GM21717 (cell line): ENCODE results near the gene EMILIN1.

Experiments used
- ATAC-seq: cut with Tn5 transposase; IDR thresholded peaks from one replicate; pipeline ENCODE4 v1.9.1; 2021; ENCODE audit warnings: mild to moderate bottlenecking, moderate library complexity; ENCODE audit not compliant: unreplicated experiment

The EMILIN1 gene

GRCh38 chr2:27079233-27080139 is 1.1 kb downstream of the EMILIN1 start:
- no peak for ATAC-seq

- no peak for ATAC-seq
These were observed 1.7 kb downstream of the EMILIN1 start for GRCh38 chr2:27080140-27080469.

- no peak for ATAC-seq
These were observed 2.2 kb downstream of the EMILIN1 start for GRCh38 chr2:27080603-27080936.

- ATAC-seq = no peak
These were observed 3.8 kb downstream of the EMILIN1 start for GRCh38 chr2:27081984-27082772.

- no peak for ATAC-seq
These were observed 4.5 kb downstream of the EMILIN1 start for GRCh38 chr2:27082773-27083409.

- ATAC-seq = no peak
These were observed 5.2 kb downstream of the EMILIN1 start for GRCh38 chr2:27083410-27084296.

- ATAC-seq = no peak
These were observed 6.1 kb downstream of the EMILIN1 start for GRCh38 chr2:27084297-27085061.

GRCh38 chr2:27085062-27085672 is 6.8 kb downstream of the EMILIN1 start:
- ATAC-seq = no peak

- ATAC-seq = no peak
These were observed 7.3 kb downstream of the EMILIN1 start for GRCh38 chr2:27085673-27086089.

- peak; percentile 75 for ATAC-seq
These were observed 7.8 kb downstream of the EMILIN1 start for GRCh38 chr2:27086090-27086723.

- peak; percentile 28 for ATAC-seq
These were observed 8.5 kb downstream of the EMILIN1 start, which contains the start of gene KHK for GRCh38 chr2:27086724-27087593. TSS of gene KHK (plus strand) at chr2:27086772. CDS start at chr2:27087260, 488 bp downstream.

GRCh38 chr2:27087823-27088410 is 9.5 kb downstream of the EMILIN1 start:
- ATAC-seq = no peak

- ATAC-seq = no peak
These were observed 10.2 kb downstream of the EMILIN1 start for GRCh38 chr2:27088634-27089033.

- no peak for ATAC-seq
These were observed 10.9 kb downstream of the EMILIN1 start for GRCh38 chr2:27089111-27089954.

- no peak for ATAC-seq
These were observed 13.6 kb downstream of the EMILIN1 start for GRCh38 chr2:27091746-27092695.
